ENCODE results near the gene KCNJ5. TPM values are rescaled to one million over a fixed set of nuclear protein-coding genes. Genes with fewer than 3 reads are reported as not detected.

KCNJ5 gene
- total and polyA plus RNA-seq, 2 of the 4 experiments (the other 2 are of a cell fraction): 0.07 to 0.18 TPM

DNA sequence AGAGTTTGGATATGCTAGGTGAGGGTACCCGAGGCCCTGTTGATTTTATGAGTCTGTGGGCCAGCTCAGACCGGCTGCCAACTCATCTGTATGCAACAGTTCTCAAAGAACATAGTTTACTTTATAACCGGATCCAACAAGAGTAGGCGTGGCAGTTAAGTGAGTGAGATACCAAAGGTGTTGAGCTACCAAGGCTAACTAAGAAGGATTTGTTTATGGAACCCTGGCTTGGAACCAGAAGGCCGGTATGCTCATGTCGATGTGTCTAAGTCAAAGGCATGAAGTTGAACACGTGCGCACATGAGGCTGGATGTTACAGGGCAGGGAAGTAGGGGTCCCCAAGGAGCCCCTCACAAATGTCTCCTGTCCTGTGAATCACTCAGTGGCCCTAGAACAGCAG lies 23.9 kb upstream of the KCNJ5 start, which contains the start of gene KCNJ1:
Gene KCNJ1, minus strand, starts transcription at position 20 of the 400 bp plus-strand sequence. CDS start 27,053 bp downstream, outside the sequence.
- no peak within 1 kb of the TSS for H2BK5ac ChIP-seq (ENCODE audit: low read depth, low read length, poor library complexity, severe bottlenecking)
- H3K4me2 ChIP-seq (ENCODE audit: low read depth, low read length): no peak within 1 kb of the TSS
- no peak within 1 kb of the TSS for H2BK20ac ChIP-seq (ENCODE audit: low read depth, low read length)
- H3K36me3 ChIP-seq (ENCODE audit: control insufficient read depth, insufficient read depth, low read length): no peaks in the 10 kb centered on the region
- no peaks in the 10 kb centered on the region; the same call in 1 of the 2 replicates for H4K20me1 ChIP-seq (ENCODE audit: insufficient read depth, low read length)
- no peak within 1 kb of the TSS for H3K4ac ChIP-seq (ENCODE audit: low read depth, low read length)
- DNase-seq: no peak
- H3K79me1 ChIP-seq (ENCODE audit: low read depth in 1 of 2, low read length in 2 of 2): no peaks in the 10 kb centered on the region
- no peak within 1 kb of the TSS for H3K56ac ChIP-seq (ENCODE audit: extremely low read depth, insufficient read depth, low read length)
- no peak within 1 kb of the TSS for H2BK120ac ChIP-seq (ENCODE audit: low read depth, low read length)
- H3K9ac ChIP-seq (ENCODE audit: low read depth, low read length): no peak within 1 kb of the TSS
- H3K9me3 ChIP-seq (ENCODE audit: control insufficient read depth, insufficient read depth, low read length): no peaks in the 10 kb centered on the region
- BruUV-seq (replicated peaks): no TSS peak
- no peak for TF ChIP-seq RFX5 (IDR thresholded peaks at IDR 0.05; ENCODE audit: low read depth, low read length)
- TF ChIP-seq FOS (IDR thresholded peaks at IDR 0.05; ENCODE audit: low read depth, low read length): no peak
- TF ChIP-seq CHD1 (IDR thresholded peaks at IDR 0.05; ENCODE audit: low read depth, low read length): no peak
- no peak for TF ChIP-seq SMC3 (IDR thresholded peaks at IDR 0.05; ENCODE audit: low read depth, low read length)
- TF ChIP-seq CTCF (conservative IDR thresholded peaks at IDR 0.05; ENCODE audit: low read depth, low read length): no peak
- no peak for TF ChIP-seq ELK1 (IDR thresholded peaks at IDR 0.05; ENCODE audit: borderline replicate concordance, low read depth, low read length)
- TF ChIP-seq RCOR1 (IDR thresholded peaks at IDR 0.05; ENCODE audit: insufficient replicate concordance, low read length): no peak
- TF ChIP-seq MAFK (IDR thresholded peaks at IDR 0.05; ENCODE audit: low read depth, low read length): no peak
- TF ChIP-seq CEBPB (IDR thresholded peaks at IDR 0.05; ENCODE audit: low read depth, low read length): no peak
- TF ChIP-seq RAD21 (IDR thresholded peaks at IDR 0.05; ENCODE audit: low read length): no peak
- no peak for TF ChIP-seq USF2 (IDR thresholded peaks at IDR 0.05; ENCODE audit: low read depth, low read length)
- no peak for TF ChIP-seq POLR2A (IDR thresholded peaks at IDR 0.05; ENCODE audit: low read depth, low read length)
- no peak for TF ChIP-seq BHLHE40 (IDR thresholded peaks at IDR 0.05; ENCODE audit: low read depth, low read length)
- TF ChIP-seq NFE2L2 (IDR thresholded peaks at IDR 0.05; ENCODE audit: low read depth, low read length): no peak
- TF ChIP-seq MXI1 (IDR thresholded peaks at IDR 0.05; ENCODE audit: borderline replicate concordance, low read depth, low read length): no peak
- TF ChIP-seq MAZ (IDR thresholded peaks at IDR 0.05; ENCODE audit: borderline replicate concordance, low read depth, low read length): no peak
- H3K27me3 ChIP-seq (ENCODE audit: control insufficient read depth, insufficient read depth, low read length): peaks cover 18% of the 10 kb centered on the region
- dilution Hi-C loops (cut with HindIII; ENCODE audit: low sequenced_read_pairs, unreplicated experiment): no loop called here
- no peak within 1 kb of the TSS for H3K23ac ChIP-seq (ENCODE audit: low read depth, low read length)
- H4K91ac ChIP-seq (ENCODE audit: insufficient read depth, low read depth, low read length): no peak within 1 kb of the TSS
- H4K8ac ChIP-seq (ENCODE audit: low read depth in 2 of 2, low read length in 2 of 2): no peak within 1 kb of the TSS
- CTCF ChIA-PET: no interaction called here
- H3K4me3 ChIP-seq (ENCODE audit: insufficient read depth, low read depth, low read length): no peak within 1 kb of the TSS
- no peak for ATAC-seq (ENCODE audit: low read depth)
- H2AK9ac ChIP-seq (replicated peaks; ENCODE audit: low read depth, low read length, poor library complexity): no peak within 1 kb of the TSS
- no peak within 1 kb of the TSS for H2AFZ ChIP-seq (replicated peaks; ENCODE audit: low read length, poor library complexity)
- peaks cover 7% of the 10 kb centered on the region for H3K9me1 ChIP-seq (ENCODE audit: insufficient read depth, low read length)
- in situ Hi-C loops (cut with MboI; ENCODE audit: low sequenced_read_pairs): no loop called here
- no peak within 1 kb of the TSS for H2BK15ac ChIP-seq (ENCODE audit: low read depth, low read length)
- H3K4me1 ChIP-seq (ENCODE audit: control insufficient read depth, insufficient read depth, low read length): peaks cover 10% of the 10 kb centered on the region
- no peak within 1 kb of the TSS for H3K14ac ChIP-seq (replicated peaks; ENCODE audit: low read depth, low read length)
- H2AK5ac ChIP-seq (ENCODE audit: low read depth, low read length): no peak within 1 kb of the TSS
- POLR2A ChIA-PET (ENCODE audit: unreplicated experiment): no interaction called here
- WGBS, 2 experiments (ENCODE audit: extremely low coverage in 2 of 2, insufficient read length in 1 of 2): 100% methylated on average over 2 of the region's 8 CpGs; no CpG with 5 or more reads in 1 of the 2 experiments
- no peak within 1 kb of the TSS for H3K18ac ChIP-seq (ENCODE audit: low read depth, low read length)
- H3K27ac ChIP-seq (ENCODE audit: insufficient read depth, low read length): no peak within 1 kb of the TSS
- intact Hi-C loops (cut with micrococcal nuclease): no loop called here
- H4K5ac ChIP-seq (ENCODE audit: low read depth, low read length): no peak within 1 kb of the TSS
